PC-3 (cell line): ENCODE data around the gene ARHGAP6.

ENCODE experiments used
- EZH2 ChIP-seq: fragments of 300-600 bp; sonication (generic); IDR thresholded peaks from one replicate; pipeline ENCODE4 v1.6.1; 2017; ENCODE audit warnings: antibody characterized with exemption, mild to moderate bottlenecking, low read length; ENCODE audit not compliant: unreplicated experiment
- EZH2phosphoT487 ChIP-seq: fragments of 300-600 bp; sonication (generic); IDR thresholded peaks from 2 replicates; pipeline ENCODE4 v1.6.1; 2018; ENCODE audit warnings: mild to moderate bottlenecking, antibody characterized with exemption, low read length, borderline replicate concordance
- TF ChIP-seq, protein P1 (sequence below): fragments of 300-600 bp; sonication (generic); conservative IDR thresholded peaks from 2 replicates; pipeline ENCODE4 v1.5.1; 2017; ENCODE audit warnings: antibody characterized with exemption, low read depth, mild to moderate bottlenecking, low read length

DNA sequence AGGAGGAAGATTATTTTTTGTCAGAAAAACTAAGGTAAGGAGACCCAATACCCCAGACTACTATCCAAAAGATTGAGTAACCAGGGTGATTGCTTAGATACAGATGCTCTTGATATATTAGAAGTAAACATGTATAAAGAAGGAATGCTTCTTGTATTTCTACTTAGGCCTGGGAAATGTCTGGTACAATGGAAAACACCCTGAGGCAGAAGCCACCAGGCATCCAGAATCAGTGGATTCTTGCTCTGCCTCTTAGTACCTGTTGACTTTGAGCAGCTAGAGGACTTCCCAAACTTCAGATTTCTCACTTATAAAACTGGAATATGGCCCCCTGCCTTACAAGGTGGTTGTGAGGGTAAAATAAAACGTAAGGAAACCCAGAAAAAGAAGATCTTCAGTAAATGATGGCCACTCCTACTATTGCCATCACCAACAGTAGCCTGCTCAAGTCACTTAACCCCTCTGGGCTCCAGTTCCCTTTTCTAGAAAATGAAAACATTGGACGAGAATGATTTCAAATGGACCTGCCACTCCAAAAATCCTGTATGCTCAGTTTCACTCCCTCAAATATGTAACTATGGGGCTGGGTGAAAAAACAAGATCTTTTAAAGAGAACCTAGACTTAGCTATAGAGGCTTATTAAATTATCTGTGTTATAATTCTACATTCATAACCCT is 315.9 kb downstream of the ARHGAP6 start:
- TF ChIP-seq, protein P1, sequence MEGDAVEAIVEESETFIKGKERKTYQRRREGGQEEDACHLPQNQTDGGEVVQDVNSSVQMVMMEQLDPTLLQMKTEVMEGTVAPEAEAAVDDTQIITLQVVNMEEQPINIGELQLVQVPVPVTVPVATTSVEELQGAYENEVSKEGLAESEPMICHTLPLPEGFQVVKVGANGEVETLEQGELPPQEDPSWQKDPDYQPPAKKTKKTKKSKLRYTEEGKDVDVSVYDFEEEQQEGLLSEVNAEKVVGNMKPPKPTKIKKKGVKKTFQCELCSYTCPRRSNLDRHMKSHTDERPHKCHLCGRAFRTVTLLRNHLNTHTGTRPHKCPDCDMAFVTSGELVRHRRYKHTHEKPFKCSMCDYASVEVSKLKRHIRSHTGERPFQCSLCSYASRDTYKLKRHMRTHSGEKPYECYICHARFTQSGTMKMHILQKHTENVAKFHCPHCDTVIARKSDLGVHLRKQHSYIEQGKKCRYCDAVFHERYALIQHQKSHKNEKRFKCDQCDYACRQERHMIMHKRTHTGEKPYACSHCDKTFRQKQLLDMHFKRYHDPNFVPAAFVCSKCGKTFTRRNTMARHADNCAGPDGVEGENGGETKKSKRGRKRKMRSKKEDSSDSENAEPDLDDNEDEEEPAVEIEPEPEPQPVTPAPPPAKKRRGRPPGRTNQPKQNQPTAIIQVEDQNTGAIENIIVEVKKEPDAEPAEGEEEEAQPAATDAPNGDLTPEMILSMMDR, result no peak
- no peak for TF ChIP-seq EZH2phosphoT487
- no peak for TF ChIP-seq EZH2
